Stimulated activated naive CD4-positive, alpha-beta T cell treated with Interleukin-2 at 50 U/mL for 16 hours (primary cell): ENCODE measurements around the gene PTPRO.

Source experiments
- DNase-seq: peaks from one replicate; lab custom pipeline; 2025; lab: John Stamatoyannopoulos, UW

The PTPRO gene

GRCh38 chr12:15646581-15646980 lies 324.3 kb downstream of the PTPRO start:
- no peak for DNase-seq
